ENCODE measurements around the gene FGFR3.
"Not testable (repeated sequence)": the region's sequence is repeated elsewhere in the genome, so short reads cannot be mapped to it uniquely, and the experiment has no call there.

The FGFR3 gene

GRCh38 chr4:1843852-1844251 lies 50.8 kb downstream of the FGFR3 start:
- peak; percentile 26 for DNase-seq

- not testable (repeated sequence) for DNase-seq
Measured at GRCh38 chr4:1844618-1845017, 51.5 kb downstream of the FGFR3 start.

GRCh38 chr4:1846580-1846979 lies 53.5 kb downstream of the FGFR3 start:
- DNase-seq: no peak

- DNase-seq: no peak
Measured at GRCh38 chr4:1850276-1850675, 57.2 kb downstream of the FGFR3 start.

- no peak for DNase-seq
Measured at GRCh38 chr4:1851160-1851559, 58.1 kb downstream of the FGFR3 start.

- DNase-seq: no peak
Measured at GRCh38 chr4:1851575-1852410, 58.7 kb downstream of the FGFR3 start.

- no peak for DNase-seq
Measured at GRCh38 chr4:1852904-1853623, 60.0 kb downstream of the FGFR3 start.

GRCh38 chr4:1854752-1855151 lies 61.7 kb downstream of the FGFR3 start:
- DNase-seq: no peak

GRCh38 chr4:1855333-1856070 lies 62.4 kb downstream of the FGFR3 start:
- no peak for DNase-seq

- DNase-seq: peak; percentile 94
Measured at GRCh38 chr4:1856071-1856942, 63.2 kb downstream of the FGFR3 start, which contains the start of gene LETM1. LETM1 (minus strand) TSS chr4:1856156; CDS start chr4:1855950, 206 bp downstream.

GRCh38 chr4:1856943-1857699 lies 64.0 kb downstream of the FGFR3 start:
- DNase-seq: peak; percentile 35

GRCh38 chr4:1857931-1858330 lies 64.8 kb downstream of the FGFR3 start:
- no peak for DNase-seq
